NCI-H2029 (cell line): Measurements from ENCODE around the gene DDR1.
"Not testable (repeated sequence)": the region's sequence is repeated elsewhere in the genome, so short reads cannot be mapped to it uniquely, and the experiment has no call there.

Experiments used
- DNase-seq: peaks from one replicate; lab custom pipeline; 2025; lab: John Stamatoyannopoulos, UW

DDR1 gene

DNA sequence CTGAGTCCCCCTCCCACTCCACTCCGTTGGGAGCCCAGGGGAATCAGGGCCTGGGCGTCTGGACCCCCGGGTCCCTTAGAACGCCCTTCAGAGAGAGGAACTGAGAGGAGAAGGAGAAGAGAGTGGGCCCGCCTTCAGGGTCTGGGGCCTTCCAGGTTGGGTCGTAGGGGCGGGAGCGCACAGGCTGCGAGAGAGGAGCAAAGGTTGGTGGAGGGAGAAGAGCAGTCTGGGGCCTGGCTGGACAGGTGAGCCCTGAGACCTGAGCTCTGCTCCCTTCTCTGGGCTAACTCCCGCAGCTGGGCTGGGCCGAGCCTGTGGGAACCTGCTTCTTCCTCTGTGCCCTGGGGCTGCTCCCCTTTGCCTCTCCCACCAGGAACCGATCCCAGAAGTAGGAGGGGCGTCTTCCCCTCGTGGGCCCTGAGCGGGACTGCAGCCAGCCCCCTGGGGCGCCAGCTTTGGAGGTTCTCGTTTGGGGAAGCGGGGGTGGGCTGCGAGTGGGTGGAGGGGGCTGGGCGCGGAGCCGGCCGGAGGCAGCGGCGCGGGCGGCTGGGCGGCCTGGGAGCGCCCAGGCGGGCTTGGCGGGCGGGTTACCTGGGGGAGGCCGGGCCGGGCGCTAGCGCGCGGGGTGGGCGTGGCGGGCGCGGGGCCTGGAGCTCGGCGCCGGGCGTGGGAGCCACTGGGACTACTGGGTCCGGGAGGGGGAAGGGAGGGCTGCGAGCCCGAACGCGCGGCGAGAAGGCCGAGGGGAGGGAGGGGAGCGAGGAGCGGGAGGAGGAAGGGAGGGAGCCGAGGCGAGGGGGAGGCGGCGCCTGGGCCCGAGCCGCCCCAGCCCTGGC is at the start of gene DDR1:
Gene DDR1, plus strand, starts transcription at position 835 of the 836 bp plus-strand sequence. CDS start 4,211 bp downstream, outside the sequence.
- DNase-seq = peak; percentile 64

DNA sequence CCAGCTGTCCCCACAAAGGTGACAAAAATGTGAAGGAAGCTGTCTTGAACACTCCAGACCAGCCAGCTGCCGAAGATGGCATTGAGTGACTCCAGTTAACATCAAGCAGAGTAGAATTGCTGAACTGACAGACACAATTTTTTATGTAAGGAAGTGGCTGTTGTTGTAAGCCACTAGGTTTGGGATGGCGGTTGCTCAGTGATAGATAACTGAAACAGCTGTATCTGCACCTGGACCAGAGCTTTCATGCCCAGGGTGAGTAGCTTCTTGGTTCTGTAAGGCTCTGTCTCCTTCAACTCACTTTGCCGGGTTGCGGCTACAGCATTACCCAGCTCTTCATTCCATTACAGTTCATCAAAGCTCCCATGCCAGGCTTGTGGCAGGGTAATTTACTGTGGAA is 49.7 kb upstream of the DDR1 start:
- no peak for DNase-seq

DNA sequence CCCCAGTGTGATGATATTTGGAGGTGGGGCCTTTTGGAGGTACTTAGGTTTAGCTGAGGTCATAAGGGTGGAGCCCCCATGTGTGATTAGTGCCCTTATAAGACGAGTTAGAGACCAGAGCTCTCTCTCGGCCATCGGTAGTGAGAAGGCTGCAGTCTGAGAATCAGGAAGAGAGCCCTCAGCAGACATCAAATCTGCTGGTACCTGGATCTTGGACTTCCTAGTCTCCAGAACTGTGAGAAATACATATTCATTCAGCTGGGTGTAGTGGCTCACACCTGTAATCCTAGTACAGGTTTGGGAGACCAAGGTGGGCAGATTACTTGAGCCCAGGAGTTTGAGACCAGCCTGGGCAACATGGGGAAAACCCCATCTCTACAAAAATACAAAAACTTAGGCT is 48.7 kb upstream of the DDR1 start:
- DNase-seq = no peak

DNA sequence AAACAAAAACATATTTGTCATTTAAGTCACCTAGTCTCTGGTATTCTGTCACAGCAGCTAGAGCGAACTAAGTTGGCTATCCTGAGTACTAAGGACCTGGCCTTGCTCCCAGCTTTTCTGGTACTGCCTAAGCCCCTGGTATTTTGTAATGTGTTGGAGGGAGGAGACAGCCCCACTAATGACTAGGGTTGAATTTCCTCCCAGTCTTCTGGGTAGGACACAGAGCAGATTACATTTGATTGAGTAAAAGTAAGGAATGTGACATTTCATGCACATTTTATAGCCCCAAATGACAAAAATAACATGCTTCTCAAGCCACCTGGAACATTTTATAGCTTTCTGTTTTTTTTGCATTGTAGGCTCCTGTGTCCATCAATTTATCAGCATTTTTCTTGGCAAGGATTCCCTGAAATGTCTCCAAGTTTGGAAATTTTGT is 47.9 kb upstream of the DDR1 start:
- DNase-seq = no peak

DNA sequence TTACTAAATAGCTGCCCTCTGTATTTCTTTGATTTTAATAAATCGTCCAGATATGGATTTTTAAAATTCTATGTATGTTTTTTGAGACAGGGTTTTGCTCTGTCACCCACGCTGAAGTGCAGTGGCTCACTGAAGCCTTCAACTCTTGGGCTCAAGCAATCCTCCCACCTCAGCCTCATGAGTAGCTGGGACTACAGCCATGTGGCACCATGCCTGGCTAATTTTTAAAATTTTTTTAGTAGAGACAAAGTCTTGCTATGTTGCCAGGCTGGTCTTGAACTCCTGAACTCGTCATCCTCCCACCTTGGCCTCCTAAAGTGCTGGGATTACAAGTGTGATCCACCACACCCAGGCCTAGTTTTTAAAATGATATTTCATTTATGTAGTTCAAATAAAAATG is 47.4 kb upstream of the DDR1 start:
- no peak for DNase-seq

DNA sequence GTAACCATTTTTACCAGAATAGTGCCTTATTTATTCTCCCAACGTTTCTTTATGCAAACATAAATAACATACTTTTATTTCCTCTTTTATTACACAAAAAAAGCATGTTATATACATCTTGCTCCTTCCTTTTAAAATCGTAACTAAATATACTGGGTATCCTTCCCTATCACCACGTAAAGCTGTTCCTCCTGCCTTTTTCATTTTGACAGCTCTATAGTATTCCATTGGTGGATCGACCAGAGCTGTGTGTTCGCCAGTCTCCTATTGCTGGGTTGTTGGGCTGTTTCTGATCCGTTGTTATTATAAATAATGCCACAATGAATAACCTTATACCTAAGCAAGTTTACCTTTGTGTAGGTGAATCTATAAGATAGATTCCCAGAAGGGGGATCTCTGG is 46.9 kb upstream of the DDR1 start:
- no peak for DNase-seq

DNA sequence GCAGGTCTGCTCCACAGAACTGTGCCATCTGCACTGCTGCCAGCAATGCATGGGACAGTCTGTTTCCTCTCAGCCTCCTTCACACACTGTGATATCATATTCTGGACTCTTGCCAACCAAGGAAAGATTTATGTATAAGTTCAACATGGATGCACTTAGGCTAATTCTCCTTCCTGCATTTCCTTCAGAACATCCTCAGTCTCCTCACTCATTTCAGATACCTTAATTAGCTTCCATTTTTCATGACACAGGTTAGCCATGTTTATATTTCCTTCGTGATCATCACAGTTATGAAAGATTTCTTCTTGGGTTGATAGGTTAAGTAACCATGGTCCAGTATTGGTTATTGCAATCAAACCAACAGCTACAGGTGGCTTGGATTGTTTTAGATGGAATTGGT is 46.4 kb upstream of the DDR1 start:
- peak; percentile 56 for DNase-seq

DNA sequence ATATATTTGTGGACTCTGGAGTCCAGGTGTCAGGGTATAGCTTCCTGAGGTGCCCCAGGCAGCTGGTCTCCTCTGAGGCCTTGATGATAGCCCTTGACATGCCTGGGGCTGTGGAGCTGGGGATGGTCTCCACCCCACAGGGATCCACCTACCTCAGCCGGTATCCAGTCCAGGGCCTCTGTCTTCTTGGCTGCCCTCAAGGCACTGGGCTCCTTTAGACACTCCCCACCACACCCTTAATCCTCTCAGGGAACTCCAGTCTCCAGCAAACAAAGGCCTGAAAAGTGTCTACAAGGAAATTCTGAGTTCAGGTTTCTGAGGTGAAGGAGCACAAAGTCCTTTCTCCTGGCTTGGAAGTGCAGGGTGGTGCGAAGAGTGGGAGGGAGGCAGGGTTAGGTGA is 44.6 kb upstream of the DDR1 start:
- DNase-seq = no peak

DNA sequence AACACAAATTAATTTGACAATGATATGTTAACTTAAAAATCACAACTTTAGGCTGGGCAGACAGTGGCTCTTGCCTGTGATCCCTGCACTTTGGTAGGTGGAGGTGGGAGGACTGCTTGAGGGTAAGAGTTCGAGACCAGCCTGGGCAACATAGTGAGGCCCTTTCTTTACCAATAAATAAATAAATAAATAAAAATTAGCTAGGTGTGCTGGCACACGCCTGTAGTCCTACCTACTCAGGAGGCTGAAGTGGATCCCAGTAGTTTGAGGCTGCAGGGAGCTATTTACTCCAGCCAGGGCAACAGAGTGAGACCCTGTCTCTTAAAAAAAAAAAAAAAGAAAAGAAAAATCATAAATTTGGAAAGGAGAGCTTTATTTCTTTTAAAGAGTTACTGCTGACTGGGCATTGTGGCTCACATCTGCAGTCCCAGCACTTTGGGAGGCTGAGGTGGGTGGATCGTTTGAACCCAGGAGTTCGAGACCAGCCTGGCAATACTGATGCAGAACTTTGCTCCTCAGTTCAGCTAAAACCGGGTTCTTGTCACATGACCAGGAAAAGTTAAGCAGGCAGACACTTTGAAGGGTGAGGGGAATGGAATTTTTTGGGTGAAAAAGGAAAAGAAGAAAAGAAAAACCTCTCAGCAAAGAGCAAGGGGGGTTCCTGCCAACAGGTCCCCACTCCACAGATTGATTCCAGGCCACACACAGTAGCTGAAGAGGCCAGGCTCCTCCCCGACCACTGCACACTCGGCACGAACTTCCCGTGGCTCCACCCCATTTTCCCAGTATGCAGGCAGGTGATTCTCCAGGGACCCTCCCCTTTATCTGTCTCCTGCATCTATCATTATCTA is 44.0 kb upstream of the DDR1 start:
- DNase-seq = no peak

DNA sequence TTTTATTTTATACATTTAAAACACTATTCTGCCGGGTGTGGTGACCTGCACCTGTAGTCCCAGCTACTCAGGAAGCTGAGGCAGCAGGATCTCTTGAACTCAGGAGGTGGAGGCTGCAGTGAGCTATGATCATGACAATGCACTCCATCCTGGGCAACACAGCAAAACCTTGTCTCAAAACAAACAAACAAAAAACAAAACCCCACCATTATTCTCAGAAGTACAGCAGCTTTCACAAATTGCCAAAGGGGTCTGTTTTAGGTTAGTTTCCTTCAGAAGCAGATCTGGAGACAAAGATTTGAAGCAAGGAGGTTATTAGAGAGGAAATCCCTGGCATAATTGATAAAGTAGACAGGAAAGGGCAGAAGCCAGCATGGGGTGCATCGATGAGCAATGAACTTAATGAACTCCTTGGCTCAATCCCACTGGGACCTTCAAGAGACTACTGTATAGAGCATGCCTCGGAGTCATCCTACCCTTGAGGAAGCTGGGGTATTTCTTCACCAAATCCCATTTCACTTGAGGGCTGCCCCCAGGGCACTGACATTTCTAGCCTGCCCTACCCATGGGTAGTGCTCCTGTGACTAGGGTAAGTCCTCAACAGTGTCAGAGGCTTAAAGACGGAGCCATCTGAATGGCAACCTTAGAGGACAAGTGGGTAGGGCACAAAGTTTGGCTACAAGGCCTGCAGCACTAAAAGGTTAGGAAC is 43.2 kb upstream of the DDR1 start:
- no peak for DNase-seq

DNA sequence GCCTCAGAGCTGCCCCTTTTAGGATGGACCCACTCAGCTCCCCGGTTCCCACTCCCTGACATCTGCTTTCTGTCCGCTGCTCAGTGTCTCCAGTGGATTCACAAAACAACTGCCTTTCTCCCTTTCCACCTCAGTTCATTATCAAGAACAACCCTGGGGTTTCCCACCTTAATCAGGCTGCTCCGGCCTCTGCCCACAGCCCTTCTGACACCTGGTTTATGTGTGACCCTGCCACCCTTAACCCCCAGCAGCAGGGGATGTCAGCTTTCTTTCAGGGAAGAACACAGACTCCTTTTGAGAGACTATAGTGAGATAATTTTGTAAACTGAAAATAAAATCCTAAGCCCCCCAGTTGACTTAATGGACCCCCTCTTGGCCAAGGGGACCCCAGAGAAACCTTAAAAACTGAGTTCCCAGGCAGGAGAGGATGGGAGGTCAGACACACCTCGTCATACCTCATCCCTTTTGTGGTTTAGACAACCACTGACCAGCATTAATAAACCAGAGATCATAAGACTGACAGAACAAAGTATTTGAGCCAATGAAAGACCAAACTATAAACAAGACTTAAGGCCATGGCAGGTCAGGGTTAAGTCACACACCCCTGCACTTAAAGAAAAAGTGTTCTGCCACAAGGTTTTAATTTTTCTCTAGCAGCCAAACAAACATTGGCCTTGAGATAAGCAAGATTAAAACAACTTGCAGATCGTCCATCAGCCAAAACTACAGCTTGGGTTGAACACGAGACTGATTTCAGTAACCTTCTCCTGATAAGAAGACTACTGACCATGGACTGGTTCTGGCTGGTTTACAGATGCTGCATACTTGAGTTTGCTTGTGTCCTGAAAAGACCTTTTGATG is 42.4 kb upstream of the DDR1 start:
- no peak for DNase-seq

DNA sequence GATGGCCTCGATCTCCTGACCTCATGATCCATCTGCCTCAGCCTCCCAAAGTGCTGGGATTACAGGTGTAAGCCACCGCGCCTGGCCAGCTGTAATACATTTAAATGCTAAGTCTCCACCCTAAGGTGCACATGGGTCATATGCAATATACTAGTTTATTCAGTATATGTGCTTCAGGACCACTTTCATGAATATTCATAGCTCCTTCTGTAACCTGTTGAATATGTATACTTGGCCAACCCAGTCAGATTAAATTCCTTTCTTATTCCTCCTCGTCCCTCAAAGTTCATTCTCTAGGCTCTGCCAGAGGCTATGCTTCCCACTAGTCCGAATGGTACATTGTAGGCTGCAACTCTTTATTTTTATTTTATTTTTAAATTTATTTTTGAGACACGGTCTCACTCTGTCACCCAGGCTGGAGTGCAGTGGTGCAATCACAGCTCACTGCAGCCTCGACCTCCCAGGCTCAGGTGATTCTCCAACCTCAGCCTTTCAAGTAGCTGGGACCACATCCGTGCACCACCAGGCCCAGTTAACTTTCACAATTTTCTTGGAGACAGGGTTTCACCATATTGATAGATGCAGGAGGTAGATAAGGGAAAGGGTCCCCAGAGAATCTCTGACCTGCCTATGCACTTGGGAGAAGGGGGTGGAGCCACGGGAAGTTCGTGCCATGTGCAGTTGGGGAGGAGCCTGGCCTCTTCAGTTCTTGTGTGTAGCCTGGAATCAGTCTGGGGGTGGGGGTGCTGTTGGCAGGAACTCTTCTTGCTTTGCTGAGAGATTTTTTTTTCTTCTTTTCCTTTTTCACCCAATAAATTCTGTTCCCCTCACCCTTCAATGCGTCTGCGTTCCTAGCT is 41.3 kb upstream of the DDR1 start:
- no peak for DNase-seq

DNA sequence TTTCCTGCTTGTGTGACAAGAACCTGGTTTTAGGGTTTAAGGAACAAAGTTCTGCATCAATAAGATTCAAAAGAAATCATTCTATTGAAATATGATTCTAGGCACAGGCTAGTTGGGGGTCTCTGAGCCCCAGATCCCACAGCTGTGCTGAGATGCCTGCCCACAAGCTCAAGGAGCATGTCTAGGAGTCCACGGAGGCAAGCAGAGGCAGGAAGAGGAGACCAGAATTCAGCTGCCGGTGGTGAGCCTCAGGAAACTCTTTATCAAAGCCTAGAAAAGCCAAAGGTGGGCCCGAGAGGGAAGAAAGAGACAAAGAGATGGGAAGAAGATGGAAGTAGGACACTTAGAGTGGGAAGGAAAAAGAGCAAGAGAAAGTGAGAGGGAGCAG is 40.7 kb upstream of the DDR1 start:
- DNase-seq = no peak

DNA sequence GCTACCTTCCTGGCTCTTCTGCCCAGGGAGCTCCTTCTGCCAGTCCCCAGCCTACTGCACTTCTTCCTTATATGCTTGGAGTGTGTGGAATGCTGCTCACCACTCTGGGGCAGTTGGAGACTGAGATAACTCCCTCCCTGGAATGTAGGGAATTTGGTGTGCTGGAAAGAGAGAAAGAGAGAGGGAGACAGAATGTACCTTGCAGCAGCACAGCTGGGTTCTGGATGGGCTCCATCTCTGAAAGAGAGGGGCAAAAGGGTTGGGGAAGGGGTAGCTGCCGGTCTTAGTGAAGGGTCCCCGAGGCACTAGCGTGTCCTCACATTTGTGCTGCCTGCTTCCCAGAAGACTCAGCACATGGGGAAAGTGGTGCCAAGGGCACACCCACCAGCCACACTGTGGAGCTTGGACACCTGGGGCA is 40.2 kb upstream of the DDR1 start:
- no peak for DNase-seq

DNA sequence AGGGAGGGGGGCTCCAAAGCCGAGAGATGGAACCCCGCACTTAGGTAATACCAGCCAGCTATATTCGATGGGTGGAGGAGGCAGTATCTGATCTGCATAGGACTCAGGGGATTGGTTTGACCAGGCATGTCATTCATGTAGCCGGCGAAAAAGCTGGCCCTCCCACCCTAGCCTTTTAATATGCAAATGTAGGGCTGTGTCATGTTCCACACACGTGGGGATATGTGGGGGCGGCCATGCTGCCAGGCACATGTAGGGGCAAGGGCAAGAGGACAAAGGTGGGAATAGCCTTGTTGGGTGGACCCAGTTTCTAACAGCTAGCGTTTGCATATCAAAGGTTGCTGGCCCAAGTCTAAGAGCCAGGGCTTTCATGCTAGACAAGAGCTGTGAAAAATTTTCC is 39.1 kb upstream of the DDR1 start:
- DNase-seq = no peak

DNA sequence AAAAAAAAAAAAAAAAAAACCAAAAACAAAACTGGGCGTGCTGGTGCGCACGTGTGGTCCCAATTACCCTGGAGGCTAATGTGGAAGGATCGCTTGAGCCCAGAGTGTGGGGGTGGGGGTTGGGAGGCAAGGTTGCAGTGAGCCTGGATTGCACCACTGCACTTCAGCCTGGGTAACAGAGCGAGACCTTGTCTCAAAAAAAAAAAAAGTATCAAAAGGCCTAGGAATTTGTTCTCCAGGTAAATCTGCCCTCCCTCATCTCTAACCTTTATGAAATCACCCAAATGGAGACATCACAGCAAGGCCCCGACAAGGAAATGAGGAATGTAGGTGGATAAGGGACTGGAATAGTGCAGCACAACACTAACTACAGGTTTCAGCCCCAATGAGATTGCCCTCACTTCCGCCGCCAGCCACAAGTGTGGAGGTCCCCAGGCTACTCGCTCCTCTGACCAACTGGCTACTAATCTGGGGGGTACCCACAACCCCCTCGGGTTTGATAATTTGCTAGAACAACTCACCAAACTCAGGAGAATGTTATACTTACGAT is 36.8 kb upstream of the DDR1 start:
- no peak for DNase-seq

DNA sequence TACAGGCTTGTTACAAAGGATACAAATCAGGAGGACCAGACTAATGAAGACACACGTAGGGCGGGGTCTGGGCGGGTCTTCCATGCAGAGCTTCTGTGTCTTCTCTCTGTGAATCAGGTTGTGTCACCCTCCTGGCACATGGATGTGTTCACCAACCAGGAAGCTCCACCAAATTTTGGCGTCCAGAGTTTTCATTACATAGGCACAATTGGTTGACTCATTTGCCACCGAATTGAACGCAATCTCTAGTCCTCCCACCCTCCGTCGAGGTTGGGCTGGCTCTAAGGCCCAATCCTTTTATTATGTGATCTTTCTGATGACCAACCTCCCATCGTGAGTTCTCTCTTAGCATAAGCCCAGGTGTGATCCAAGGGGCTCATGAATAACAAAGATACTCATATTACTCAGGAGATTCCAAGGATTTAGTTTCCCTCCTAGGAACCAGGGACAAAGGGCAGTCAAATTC is 36.3 kb upstream of the DDR1 start:
- DNase-seq = no peak

DNA sequence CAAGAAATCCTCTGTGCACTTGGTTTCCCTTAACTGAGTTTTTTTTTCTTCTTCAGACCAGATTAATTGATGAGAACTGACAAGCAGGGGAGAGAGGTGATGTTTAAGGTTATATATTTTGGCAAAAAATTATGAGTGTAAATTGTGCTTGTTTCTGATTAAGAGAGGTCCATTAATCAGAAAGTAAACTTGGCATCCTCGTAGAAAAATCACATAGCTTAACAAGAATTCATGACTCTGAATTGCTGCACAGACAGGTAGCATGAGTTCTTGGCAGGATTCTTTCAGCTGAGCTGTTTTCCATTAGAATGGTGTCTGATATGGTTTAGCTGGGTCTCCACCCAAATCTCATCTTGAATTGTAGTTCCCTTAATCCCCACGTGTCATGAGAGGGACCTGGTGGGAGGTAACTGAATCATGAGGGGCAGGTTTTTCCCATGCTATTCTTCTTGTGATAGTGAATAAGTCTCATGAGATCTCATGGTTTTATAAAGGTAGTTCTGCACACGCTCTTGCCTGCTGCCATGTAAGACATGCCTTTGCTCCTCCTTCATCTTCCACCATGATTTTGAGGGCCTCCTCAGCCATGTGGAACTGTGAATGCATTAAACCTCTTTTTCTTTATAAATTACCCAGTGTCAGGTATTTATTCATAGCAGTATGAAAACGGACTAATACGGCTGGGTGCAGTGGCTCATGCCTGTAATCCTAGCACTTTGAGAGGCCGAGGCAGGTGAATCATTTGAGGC is 34.2 kb upstream of the DDR1 start:
- no peak for DNase-seq

DNA sequence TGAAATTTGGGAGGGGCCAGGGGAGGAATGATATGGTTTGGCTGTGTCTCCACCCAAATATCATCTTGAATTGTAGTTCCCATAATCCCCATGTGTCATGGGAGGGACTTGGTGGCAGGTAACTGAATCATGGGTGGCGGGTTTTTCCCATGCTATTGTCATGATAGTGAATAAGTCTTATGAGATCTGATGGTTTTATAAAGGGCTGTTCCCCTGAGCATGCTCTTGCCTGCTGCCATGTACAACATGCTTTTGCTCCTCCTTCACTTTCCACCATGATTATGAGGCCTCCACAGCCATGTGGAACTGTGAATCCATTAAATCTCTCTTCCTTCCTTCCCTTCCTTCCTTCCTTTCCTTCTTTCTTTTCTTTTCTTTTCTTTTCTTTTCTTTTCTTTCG is 31.9 kb upstream of the DDR1 start:
- not testable (repeated sequence) for DNase-seq
